Type B pancreatic cell (in vitro differentiated cells): Measurements from ENCODE around the gene POLR1D. TPM values are rescaled to one million over a fixed set of nuclear protein-coding genes. Genes with fewer than 3 reads are reported as not detected.

Experiments
- DNase-seq: peaks from one replicate; pipeline ENCODE4 v3.0.0; 2021; ENCODE audit warnings: mixed read lengths; ENCODE audit not compliant: unreplicated experiment; ENCODE audit errors: extremely low spot score
- H3K27ac Mint-ChIP-seq: 2 replicates; pipeline ENCODE4 v1.8.0; 2021; ENCODE audit warnings: mild to moderate bottlenecking, mixed read lengths
- H3K27me3 Mint-ChIP-seq: 2 replicates; pipeline ENCODE4 v1.8.0; 2021; ENCODE audit warnings: mixed read lengths
- H3K36me3 Mint-ChIP-seq: 2 replicates; pipeline ENCODE4 v1.8.0; 2021; ENCODE audit warnings: mixed read lengths
- H3K4me1 Mint-ChIP-seq: one replicate; pipeline ENCODE4 v1.8.0; 2021; ENCODE audit warnings: mixed read lengths; ENCODE audit not compliant: unreplicated experiment
- H3K4me3 Mint-ChIP-seq: 2 replicates; pipeline ENCODE4 v1.8.0; 2021; ENCODE audit warnings: mild to moderate bottlenecking, mixed read lengths
- H3K9me3 Mint-ChIP-seq: 2 replicates; pipeline ENCODE4 v1.8.0; 2021; ENCODE audit warnings: mixed read lengths
- CTCF ChIP-seq: fragments of 200-600 bp; sonication (generic); conservative IDR thresholded peaks from 2 replicates; pipeline ENCODE4 v1.5.0; 2021; ENCODE audit warnings: antibody characterized with exemption, mild to moderate bottlenecking
- total RNA-seq: library from RNA; stranded (reverse); gene quantifications from 2 replicates; pipeline ENCODE4 v1.2.1, GENCODE V29; 2021; ENCODE audit warnings: low replicate concordance

POLR1D gene
- total RNA-seq, 1 donor from 2014 or later = 118 TPM

GRCh38 chr13:27583645-27584044, 38.0 kb upstream of the POLR1D start:
- Mint-ChIP-seq H3K4me1 (no peaks in the 10 kb centered on the region), H3K36me3 (peaks cover 6% of the 10 kb centered on the region), H3K9me3 (peaks cover 5% of the 10 kb centered on the region), H3K27ac (no peak overlapping the region), H3K27me3 (no peaks in the 10 kb centered on the region), H3K4me3 (no peak overlapping the region)
- TF ChIP-seq CTCF = no peak
- DNase-seq = no peak

- no peak for DNase-seq
- H3K27me3 Mint-ChIP-seq = no peaks in the 10 kb centered on the region
- H3K4me1 Mint-ChIP-seq = no peaks in the 10 kb centered on the region
- H3K4me3 Mint-ChIP-seq = no peak overlapping the region
- no peak overlapping the region for H3K27ac Mint-ChIP-seq
- H3K36me3 Mint-ChIP-seq = peaks cover 3% of the 10 kb centered on the region
- peaks cover 5% of the 10 kb centered on the region for H3K9me3 Mint-ChIP-seq
- no peak for TF ChIP-seq CTCF
These were observed 34.5 kb upstream of the POLR1D start for GRCh38 chr13:27587095-27587746.

- no peaks in the 10 kb centered on the region for H3K27me3 Mint-ChIP-seq
- H3K4me3 Mint-ChIP-seq = no peak overlapping the region
- H3K4me1 Mint-ChIP-seq = no peaks in the 10 kb centered on the region
- H3K36me3 Mint-ChIP-seq = peaks cover 3% of the 10 kb centered on the region
- no peak overlapping the region for H3K27ac Mint-ChIP-seq
- no peak for DNase-seq
- peaks cover 5% of the 10 kb centered on the region for H3K9me3 Mint-ChIP-seq
- TF ChIP-seq CTCF = no peak
These were observed 33.3 kb upstream of the POLR1D start for GRCh38 chr13:27588405-27588804.

DNA sequence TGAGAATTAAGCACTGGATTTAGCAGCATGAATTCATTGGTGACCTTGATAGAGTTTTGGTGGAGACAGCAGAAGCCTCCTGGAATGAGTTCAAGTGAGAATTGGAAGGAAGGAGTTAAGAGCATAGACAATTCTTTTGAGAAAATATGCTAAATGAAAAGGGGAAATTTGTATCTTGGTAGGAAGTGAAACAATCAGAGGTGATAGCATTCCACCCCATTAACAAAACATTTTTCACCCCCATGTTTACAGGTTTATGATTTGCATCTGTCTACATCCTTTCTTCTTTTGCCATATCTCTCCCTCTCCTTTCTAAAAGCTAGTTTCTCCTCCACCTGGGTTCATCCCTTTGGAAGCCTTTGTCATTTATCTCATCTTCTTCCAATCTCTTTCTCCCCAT, 28.8 kb upstream of the POLR1D start:
- DNase-seq = no peak
- H3K4me3 Mint-ChIP-seq = no peak overlapping the region
- H3K27me3 Mint-ChIP-seq = no peaks in the 10 kb centered on the region
- no peak for TF ChIP-seq CTCF
- peaks cover 5% of the 10 kb centered on the region for H3K9me3 Mint-ChIP-seq
- no peaks in the 10 kb centered on the region for H3K4me1 Mint-ChIP-seq
- H3K27ac Mint-ChIP-seq = no peak overlapping the region
- peaks cover 3% of the 10 kb centered on the region for H3K36me3 Mint-ChIP-seq

DNA sequence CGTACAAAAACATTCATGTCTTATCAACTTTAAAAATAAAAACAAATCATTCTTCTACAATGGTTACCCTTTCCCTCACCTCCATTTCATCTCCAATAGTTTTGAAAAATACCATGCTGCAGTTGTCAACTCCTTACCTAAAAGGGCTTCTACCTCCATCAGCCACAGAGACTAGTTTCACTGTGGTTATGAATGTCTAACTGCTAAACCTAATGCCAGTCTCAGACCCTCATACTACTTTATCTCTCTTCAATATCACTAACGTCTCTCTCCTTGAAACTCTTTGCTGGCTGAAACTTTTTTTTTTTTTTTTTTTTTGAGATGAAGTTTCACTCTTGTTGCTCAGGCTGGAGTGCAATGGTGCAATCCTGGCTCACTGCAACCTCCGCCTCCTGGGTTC, 28.4 kb upstream of the POLR1D start:
- H3K27ac Mint-ChIP-seq = no peak overlapping the region
- no peaks in the 10 kb centered on the region for H3K4me1 Mint-ChIP-seq
- H3K9me3 Mint-ChIP-seq = peaks cover 2% of the 10 kb centered on the region
- no peaks in the 10 kb centered on the region for H3K27me3 Mint-ChIP-seq
- no peak for DNase-seq
- no peak overlapping the region for H3K4me3 Mint-ChIP-seq
- peaks cover 2% of the 10 kb centered on the region for H3K36me3 Mint-ChIP-seq
- TF ChIP-seq CTCF = no peak
